ENCODE results near the gene FGFR2.

Gene FGFR2

GRCh38 chr10:121598263-121599249 lies at the start of gene FGFR2:
FGFR2 (minus strand) TSS chr10:121598444; CDS start chr10:121593817, 4,627 bp downstream.
- no peak for DNase-seq (ENCODE audit: low read depth)

- no peak for DNase-seq (ENCODE audit: low read depth)
Measured at GRCh38 chr10:121647401-121647800, 49.2 kb upstream of the FGFR2 start.

- no peak for DNase-seq (ENCODE audit: low read depth)
Measured at GRCh38 chr10:121645696-121646095, 47.5 kb upstream of the FGFR2 start.

- DNase-seq (ENCODE audit: low read depth) = no peak
Measured at GRCh38 chr10:121644501-121644900, 46.3 kb upstream of the FGFR2 start.

- DNase-seq (ENCODE audit: low read depth) = no peak
Measured at GRCh38 chr10:121640266-121640665, 42.0 kb upstream of the FGFR2 start.

- no peak for DNase-seq (ENCODE audit: low read depth)
Measured at GRCh38 chr10:121639416-121639815, 41.2 kb upstream of the FGFR2 start.

GRCh38 chr10:121637437-121637836 lies 39.2 kb upstream of the FGFR2 start:
- no peak for DNase-seq (ENCODE audit: low read depth)

GRCh38 chr10:121633056-121633455 lies 34.8 kb upstream of the FGFR2 start:
- DNase-seq (ENCODE audit: low read depth) = no peak

- no peak for DNase-seq (ENCODE audit: low read depth)
Measured at GRCh38 chr10:121631365-121632029, 33.3 kb upstream of the FGFR2 start.

- no peak for DNase-seq (ENCODE audit: low read depth)
Measured at GRCh38 chr10:121628859-121629258, 30.6 kb upstream of the FGFR2 start.

- DNase-seq (ENCODE audit: low read depth) = no peak
Measured at GRCh38 chr10:121627876-121628581, 29.8 kb upstream of the FGFR2 start.

- DNase-seq (ENCODE audit: low read depth) = no peak
Measured at GRCh38 chr10:121624836-121625486, 26.7 kb upstream of the FGFR2 start.

GRCh38 chr10:121618906-121619305 lies 20.7 kb upstream of the FGFR2 start:
- DNase-seq (ENCODE audit: low read depth) = no peak

GRCh38 chr10:121617176-121617575 lies 18.9 kb upstream of the FGFR2 start:
- no peak for DNase-seq (ENCODE audit: low read depth)

GRCh38 chr10:121616291-121616690 lies 18.0 kb upstream of the FGFR2 start:
- DNase-seq (ENCODE audit: low read depth) = no peak

- no peak for DNase-seq (ENCODE audit: low read depth)
Measured at GRCh38 chr10:121615836-121616235, 17.6 kb upstream of the FGFR2 start.

- DNase-seq (ENCODE audit: low read depth) = no peak
Measured at GRCh38 chr10:121615435-121615793, 17.2 kb upstream of the FGFR2 start.

GRCh38 chr10:121614613-121615434 lies 16.6 kb upstream of the FGFR2 start:
- DNase-seq (ENCODE audit: low read depth) = no peak

GRCh38 chr10:121613456-121613855 lies 15.2 kb upstream of the FGFR2 start:
- no peak for DNase-seq (ENCODE audit: low read depth)

GRCh38 chr10:121611393-121612159 lies 13.3 kb upstream of the FGFR2 start:
- DNase-seq (ENCODE audit: low read depth) = no peak
